HL-60 (cell line): ENCODE measurements around the gene JAML.

Experiments used
- DNase-seq, 2 experiments: peaks; one replicate each; pipeline ENCODE4 v3.0.0-alpha.2; 2010 to 2020; ENCODE audit warnings: low read depth in 1 of 2, low spot score in 1 of 2
- H3K27ac ChIP-seq: fragments of 250-450 bp; sonication (Bioruptor Pico); replicated peaks from 2 replicates; pipeline ENCODE4 v1.5.1; 2020; ENCODE audit warnings: mild to moderate bottlenecking, moderate library complexity
- H3K27me3 ChIP-seq: fragments of 250-450 bp; sonication (Bioruptor Pico); 2 replicates; pipeline ENCODE4 v1.5.1; 2021; ENCODE audit warnings: mild to moderate bottlenecking, moderate library complexity; ENCODE audit not compliant: insufficient read depth, poor library complexity, severe bottlenecking
- H3K4me3 ChIP-seq: replicated peaks from 2 replicates; pipeline ENCODE4 v1.5.1; 2011; ENCODE audit warnings: mild to moderate bottlenecking, control low read depth, low read length; ENCODE audit not compliant: insufficient read depth
- GABPA ChIP-seq: IDR thresholded peaks from 2 replicates; pipeline ENCODE4 v1.6.1; 2012; ENCODE audit warnings: low read depth
- POLR2AphosphoS5 ChIP-seq: IDR thresholded peaks from 2 replicates; pipeline ENCODE4 v1.6.1; 2012; ENCODE audit warnings: low read depth
- SPI1 ChIP-seq: IDR thresholded peaks from 2 replicates; pipeline ENCODE4 v1.6.1; 2012; ENCODE audit warnings: low read depth, mild to moderate bottlenecking, borderline replicate concordance
- TF ChIP-seq, protein P1 (sequence below): IDR thresholded peaks from 2 replicates; pipeline ENCODE4 v1.6.1; 2012; ENCODE audit warnings: low read depth; ENCODE audit not compliant: insufficient replicate concordance
- TF ChIP-seq, protein P2 (sequence below): IDR thresholded peaks from one replicate; pipeline ENCODE4 v1.5.1; 2011; ENCODE audit warnings: low read length, control low read depth, inconsistent platforms; ENCODE audit not compliant: insufficient read depth

The JAML gene

DNA sequence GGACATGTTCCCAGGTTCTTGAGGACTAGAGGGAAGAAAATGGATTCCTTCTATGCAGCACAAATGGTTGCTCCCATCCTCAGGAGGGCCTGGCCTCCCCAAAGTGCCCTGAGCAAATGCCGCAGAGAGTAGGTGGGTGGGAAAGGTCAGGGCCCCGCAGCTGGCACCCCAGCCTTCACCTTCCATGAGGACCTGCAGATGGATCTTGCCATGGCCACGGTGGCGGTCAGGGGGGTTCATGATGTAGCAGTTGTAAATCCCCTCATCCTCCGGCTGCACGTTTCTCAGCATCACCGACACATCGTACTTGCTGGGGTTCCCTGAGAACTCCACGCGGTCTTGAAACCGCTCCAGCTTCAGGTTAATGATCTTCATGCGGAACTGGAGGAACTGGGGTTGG lies 56.9 kb downstream of the JAML start:
- H3K4me3 ChIP-seq: no peak overlapping the region
- no peak for DNase-seq
- no peak overlapping the region for H3K27ac ChIP-seq
- H3K27me3 ChIP-seq: no peaks in the 10 kb centered on the region
- TF ChIP-seq SPI1: no peak

DNA sequence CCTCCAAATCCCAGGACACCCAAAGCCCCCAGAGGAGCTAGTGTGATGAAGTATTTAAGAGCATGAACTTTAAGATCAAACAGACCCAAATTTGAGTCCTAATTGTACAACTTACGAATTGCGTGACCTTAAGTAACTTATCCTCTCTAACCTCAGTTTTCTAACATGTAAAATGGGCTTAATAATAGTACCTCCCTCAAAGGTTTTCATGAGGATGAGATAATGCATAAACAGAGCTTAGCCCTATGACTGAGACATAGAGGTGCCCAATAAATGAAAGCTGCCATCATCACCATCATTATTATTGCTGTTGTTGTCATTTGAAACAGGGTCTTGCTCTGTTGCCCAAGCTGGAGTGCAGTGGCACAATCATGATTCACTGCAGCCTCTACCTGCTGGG lies 57.6 kb downstream of the JAML start:
- DNase-seq: no peak
- Histone ChIP-seq H3K27me3 (no peaks in the 10 kb centered on the region), H3K27ac (no peak overlapping the region), H3K4me3 (no peak overlapping the region)
- no peak for TF ChIP-seq POLR2AphosphoS5
- no peak for TF ChIP-seq SPI1
- TF ChIP-seq GABPA: no peak
- TF ChIP-seq, protein P1, sequence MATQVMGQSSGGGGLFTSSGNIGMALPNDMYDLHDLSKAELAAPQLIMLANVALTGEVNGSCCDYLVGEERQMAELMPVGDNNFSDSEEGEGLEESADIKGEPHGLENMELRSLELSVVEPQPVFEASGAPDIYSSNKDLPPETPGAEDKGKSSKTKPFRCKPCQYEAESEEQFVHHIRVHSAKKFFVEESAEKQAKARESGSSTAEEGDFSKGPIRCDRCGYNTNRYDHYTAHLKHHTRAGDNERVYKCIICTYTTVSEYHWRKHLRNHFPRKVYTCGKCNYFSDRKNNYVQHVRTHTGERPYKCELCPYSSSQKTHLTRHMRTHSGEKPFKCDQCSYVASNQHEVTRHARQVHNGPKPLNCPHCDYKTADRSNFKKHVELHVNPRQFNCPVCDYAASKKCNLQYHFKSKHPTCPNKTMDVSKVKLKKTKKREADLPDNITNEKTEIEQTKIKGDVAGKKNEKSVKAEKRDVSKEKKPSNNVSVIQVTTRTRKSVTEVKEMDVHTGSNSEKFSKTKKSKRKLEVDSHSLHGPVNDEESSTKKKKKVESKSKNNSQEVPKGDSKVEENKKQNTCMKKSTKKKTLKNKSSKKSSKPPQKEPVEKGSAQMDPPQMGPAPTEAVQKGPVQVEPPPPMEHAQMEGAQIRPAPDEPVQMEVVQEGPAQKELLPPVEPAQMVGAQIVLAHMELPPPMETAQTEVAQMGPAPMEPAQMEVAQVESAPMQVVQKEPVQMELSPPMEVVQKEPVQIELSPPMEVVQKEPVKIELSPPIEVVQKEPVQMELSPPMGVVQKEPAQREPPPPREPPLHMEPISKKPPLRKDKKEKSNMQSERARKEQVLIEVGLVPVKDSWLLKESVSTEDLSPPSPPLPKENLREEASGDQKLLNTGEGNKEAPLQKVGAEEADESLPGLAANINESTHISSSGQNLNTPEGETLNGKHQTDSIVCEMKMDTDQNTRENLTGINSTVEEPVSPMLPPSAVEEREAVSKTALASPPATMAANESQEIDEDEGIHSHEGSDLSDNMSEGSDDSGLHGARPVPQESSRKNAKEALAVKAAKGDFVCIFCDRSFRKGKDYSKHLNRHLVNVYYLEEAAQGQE: no peak
- TF ChIP-seq, protein P2, sequence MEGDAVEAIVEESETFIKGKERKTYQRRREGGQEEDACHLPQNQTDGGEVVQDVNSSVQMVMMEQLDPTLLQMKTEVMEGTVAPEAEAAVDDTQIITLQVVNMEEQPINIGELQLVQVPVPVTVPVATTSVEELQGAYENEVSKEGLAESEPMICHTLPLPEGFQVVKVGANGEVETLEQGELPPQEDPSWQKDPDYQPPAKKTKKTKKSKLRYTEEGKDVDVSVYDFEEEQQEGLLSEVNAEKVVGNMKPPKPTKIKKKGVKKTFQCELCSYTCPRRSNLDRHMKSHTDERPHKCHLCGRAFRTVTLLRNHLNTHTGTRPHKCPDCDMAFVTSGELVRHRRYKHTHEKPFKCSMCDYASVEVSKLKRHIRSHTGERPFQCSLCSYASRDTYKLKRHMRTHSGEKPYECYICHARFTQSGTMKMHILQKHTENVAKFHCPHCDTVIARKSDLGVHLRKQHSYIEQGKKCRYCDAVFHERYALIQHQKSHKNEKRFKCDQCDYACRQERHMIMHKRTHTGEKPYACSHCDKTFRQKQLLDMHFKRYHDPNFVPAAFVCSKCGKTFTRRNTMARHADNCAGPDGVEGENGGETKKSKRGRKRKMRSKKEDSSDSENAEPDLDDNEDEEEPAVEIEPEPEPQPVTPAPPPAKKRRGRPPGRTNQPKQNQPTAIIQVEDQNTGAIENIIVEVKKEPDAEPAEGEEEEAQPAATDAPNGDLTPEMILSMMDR: no peak

DNA sequence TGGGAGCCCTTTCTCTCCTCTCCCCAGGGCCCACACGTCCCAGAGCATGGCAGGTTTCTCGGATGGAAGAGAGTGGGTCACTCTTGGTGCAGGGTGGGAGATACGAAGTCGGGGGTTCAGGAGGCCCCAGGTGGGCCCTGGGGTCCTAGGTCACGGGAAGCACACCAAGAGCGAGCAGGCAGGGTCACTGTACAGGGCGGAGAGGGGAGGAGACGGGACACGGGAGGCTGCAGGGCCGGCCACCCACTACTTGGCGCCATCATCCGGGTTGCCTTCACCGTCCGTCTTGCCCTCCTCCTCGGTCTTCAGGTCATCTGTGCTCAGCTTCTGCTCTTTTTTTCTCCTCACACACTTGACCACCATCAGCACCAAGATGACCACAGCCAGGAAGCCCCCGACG lies 58.2 kb downstream of the JAML start:
- H3K4me3 ChIP-seq: no peak overlapping the region
- no peak overlapping the region for H3K27ac ChIP-seq
- no peak for DNase-seq
- H3K27me3 ChIP-seq: no peaks in the 10 kb centered on the region
- TF ChIP-seq, protein P1: no peak
- TF ChIP-seq SPI1 (no peak), POLR2AphosphoS5 (no peak), GABPA (no peak)
- TF ChIP-seq, protein P2: no peak

DNA sequence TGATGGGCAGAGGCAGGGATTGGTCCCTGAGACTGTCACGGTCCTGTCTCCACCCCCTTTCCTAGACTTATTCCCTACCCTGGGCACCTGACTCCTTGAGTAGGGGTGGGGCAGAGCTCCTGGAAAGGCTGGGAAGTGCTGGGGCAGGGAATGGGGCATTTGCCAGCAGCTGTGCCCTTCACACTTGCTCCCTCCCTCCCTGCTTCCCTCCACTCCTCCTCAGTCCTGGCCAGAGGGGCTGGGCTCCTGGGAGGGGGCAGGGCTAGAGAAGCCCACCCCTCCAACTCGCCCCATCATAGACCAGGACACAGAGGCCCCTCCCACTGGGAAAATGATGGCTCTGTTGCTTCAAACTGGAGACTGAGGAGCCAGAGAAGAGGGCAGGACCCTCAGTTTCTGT lies 59.9 kb downstream of the JAML start:
- no peak overlapping the region for H3K4me3 ChIP-seq
- H3K27ac ChIP-seq: no peak overlapping the region
- DNase-seq: no peak
- no peak for TF ChIP-seq POLR2AphosphoS5
- TF ChIP-seq SPI1: no peak
- TF ChIP-seq, protein P1: no peak
- no peak for TF ChIP-seq GABPA
- TF ChIP-seq, protein P2: no peak
- no peaks in the 10 kb centered on the region for H3K27me3 ChIP-seq
